GM18502 (cell line): ENCODE results near the gene RAB18.
"Not testable (repeated sequence)": the region's sequence is repeated elsewhere in the genome, so short reads cannot be mapped to it uniquely, and the experiment has no call there.

Source experiments
- ATAC-seq: cut with Tn5 transposase; IDR thresholded peaks from one replicate; pipeline ENCODE4 v1.9.1; 2021; ENCODE audit warnings: mild to moderate bottlenecking; ENCODE audit not compliant: unreplicated experiment, poor library complexity

Gene RAB18

DNA sequence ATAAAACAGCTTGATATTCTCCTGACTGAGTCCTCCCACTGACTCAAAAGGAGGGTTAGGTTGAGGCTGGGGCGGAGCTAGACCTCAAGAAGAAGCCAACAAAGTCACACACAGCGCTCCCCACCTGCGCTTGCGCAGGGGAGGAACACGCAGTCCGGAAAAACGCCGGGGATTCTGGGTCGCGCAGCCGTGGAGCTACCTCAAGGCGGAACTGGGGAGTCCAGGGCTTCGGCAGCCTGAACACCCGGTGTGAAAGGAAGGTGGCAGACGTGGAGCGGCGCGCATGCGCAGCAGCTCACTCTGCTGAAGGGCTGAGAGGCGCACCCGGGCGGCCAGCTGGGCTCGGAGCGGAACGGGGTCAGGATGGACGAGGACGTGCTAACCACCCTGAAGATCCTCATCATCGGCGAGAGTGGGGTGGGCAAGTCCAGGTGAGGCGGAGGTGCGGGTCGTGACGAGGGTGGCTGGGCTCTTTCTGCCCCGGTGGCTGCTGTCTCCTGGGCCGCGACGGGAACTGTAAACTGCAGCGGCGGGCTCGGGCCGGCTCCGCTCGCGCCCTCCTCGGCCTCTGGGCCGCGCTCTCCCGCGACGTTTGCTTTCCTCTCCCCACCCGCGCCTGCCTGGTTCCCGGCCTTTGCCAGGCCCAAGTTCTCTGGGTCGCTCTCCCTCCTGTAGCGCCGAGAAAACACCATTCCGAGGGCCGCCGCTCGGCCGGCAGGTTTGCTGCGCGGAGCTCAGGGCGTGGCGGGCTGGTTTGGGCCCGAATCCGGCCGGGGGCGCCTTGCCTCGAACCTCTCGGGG lies at the start of gene RAB18:
TSS of gene RAB18 (plus strand) at position 298 of the 801 bp plus-strand sequence. CDS start at position 364, 66 bp downstream.
- ATAC-seq, result peak; percentile 98

DNA sequence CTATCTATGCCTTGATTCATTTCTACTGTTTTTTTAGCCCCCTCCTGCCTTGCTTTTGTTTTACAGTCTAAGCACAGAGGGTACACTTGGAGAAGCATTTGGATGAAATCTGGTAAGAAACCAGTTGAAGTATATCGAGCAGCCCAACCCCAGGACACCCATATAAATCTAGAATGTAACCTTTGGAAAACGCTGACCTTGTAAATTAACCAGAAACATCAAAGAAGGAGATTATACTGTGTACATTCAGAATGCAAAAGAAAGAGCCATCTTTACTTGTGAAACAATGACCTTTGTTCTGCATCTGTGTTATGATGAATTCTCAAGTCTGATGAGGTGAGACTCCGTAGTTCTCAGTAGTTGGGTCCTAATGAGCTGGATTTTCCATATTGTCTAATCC lies 49.3 kb upstream of the RAB18 start:
- no peak for ATAC-seq

DNA sequence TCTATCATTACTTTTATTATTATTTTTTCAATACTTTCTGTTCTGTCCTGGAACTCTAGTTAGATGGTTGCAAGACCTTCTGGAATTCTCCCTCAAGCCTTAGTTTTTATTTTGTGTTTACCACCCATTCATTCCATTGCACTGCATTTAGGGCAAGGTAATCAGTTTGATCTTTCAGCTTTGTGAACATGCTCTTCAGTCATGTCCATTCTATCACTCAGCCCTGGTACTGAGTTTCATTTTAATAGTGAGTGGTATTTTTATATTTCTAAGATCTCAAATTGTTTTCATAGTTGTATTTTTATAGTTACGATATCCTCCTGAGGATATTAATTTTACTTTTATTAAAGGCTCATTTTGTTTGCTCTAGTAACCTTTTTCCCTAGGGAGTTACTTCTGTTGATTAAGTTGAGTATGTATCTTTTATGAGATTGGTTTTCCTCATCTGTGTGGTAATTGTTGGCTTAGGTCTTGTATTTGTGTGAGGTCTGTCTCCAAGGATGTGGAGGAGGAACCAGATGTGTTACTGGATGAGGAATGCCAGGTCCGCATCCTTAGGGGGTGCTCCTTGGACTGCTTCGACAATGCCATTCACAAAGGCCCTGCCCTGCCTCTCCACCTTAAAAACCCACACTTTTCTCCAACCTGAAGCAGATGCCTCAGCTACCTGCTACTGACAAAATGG lies 46.7 kb upstream of the RAB18 start:
- no peak for ATAC-seq

- no peak for ATAC-seq
Measured at GRCh38 chr10:27457966-27458365, 46.1 kb upstream of the RAB18 start.

DNA sequence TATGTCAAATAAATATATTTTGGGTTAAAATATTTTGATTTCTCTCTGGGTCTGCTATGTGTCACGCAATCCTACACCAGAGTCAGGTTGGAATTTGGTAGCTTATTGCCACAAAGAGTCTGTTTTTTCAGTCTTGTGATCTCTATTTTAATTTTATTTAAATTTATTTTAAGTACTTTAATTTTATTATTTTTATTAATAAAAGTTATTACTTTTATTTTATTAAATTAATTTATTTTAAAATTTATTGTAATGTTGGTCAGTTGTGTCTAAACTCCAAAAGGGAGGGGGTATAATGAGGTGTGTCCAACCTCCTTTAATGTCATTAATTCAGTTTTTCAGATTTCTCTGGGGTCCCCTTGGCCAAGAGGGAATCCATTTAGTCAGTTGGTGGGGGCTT lies 42.8 kb upstream of the RAB18 start:
- ATAC-seq, result no peak

DNA sequence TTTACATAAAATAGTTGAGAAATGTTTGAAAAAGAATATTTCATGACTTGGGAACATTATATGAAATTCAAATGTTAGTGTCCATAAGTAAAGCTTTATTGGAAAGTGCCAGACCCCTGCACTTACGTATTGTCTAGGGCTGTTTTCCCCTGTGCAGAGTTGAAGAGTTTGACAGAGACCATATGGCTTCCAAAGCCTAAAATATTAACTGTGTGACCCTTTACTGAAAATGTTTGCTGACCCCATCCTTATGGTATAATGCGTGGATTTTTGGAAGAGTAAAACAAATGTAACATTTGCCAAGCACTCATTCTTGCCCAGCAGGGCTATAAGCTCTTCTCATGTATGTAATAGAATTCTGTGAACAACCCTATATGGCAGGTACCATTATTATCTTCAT lies 40.1 kb upstream of the RAB18 start:
- no peak for ATAC-seq

DNA sequence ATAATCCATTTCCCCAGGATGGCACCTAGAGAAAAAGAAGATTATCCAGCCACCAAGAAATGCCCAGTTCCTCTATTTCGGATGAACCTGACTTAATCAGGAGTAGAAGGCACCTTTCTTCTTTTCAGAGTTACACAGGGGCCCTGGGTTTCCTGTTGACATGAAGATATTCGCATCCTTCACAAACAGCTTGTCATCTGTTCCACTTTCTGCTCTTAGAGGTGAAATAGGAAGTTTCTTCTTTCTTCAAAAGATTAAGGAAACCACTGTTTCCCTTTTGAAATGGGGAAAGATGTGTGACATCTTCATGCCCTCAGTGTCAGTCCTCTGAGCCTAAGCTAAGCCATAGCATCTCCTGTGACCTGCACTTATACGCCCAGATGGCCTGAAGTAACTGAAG lies 39.1 kb upstream of the RAB18 start:
- ATAC-seq, result no peak

DNA sequence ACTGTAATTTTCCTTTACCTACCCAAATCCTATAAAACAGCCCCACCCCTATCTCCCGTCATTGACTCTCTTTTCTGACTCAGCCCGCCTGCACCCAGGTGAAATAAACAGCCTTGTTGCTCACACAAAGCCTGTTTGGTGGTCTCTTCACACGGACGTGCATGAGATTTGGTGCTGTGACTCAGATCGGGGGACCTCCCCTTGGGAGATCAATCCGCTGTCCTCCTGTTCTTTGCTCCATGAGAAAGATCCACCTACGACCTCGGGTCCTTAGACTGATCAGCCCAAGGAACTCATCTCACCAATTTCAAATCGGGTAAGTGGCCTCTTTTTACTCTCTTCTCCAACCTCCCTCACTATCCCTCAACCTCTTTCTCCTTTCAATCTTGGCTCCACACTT lies 38.5 kb upstream of the RAB18 start:
- not testable (repeated sequence) for ATAC-seq

- ATAC-seq, result no peak
Measured at GRCh38 chr10:27470885-27471284, 33.2 kb upstream of the RAB18 start.

DNA sequence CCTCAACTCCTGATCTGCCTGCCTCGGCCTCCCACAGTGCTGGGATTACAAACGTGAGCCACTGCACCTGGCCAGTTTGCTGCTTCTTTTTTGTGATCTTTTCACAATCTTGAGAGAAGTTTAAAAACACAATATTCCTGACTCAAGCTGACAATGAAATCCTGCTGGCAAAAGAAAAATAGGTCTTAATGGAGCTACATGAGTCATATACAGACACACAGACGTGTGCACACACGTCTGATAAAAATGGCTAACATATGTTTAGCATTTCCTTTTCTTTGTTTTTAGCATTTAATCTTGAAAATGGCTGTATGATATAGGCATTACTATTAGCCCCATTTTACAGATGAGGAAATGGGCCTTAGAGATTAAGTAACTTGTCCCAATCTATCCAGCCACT lies 29.4 kb upstream of the RAB18 start:
- ATAC-seq, result no peak

DNA sequence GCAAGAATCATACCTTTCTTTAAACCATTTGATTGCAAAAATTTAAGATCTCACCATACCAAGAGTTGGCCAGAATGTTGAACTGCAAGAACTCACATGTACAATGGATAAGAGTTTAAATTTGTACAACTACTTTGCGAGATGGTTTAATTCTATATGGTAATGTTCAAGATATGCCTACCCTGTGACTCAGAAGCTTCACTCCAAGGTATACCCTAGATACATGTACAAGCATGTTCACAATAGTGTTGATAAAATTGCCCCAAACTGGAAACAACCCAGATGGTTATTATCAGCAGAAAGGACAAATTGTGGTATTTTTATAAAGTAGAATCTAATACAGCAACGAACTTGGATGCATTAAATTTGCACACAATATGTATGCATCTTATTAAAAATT lies 25.1 kb upstream of the RAB18 start:
- no peak for ATAC-seq

DNA sequence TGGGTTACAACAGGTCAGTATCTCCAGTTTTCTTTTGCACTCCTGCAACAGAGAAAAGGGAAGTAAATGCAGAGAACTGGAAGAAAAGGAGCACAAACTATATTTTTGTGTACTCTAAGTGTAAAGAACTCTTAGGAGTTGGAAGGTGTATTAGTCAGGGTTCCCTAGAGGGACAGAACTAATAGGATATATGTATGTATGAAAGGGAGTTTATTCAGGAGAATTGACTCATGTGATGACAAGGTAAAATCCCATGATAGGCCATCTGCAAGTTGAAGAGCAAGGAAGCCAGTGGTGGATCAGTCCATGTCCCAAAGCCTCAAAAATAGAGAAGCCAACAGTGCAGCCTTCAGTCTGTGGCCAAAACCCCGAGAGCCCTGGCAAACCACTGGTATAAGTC lies 22.6 kb upstream of the RAB18 start:
- ATAC-seq, result no peak

GRCh38 chr10:27482984-27483956 lies 20.8 kb upstream of the RAB18 start:
- ATAC-seq, result no peak

GRCh38 chr10:27485368-27485767 lies 18.7 kb upstream of the RAB18 start:
- ATAC-seq, result no peak

DNA sequence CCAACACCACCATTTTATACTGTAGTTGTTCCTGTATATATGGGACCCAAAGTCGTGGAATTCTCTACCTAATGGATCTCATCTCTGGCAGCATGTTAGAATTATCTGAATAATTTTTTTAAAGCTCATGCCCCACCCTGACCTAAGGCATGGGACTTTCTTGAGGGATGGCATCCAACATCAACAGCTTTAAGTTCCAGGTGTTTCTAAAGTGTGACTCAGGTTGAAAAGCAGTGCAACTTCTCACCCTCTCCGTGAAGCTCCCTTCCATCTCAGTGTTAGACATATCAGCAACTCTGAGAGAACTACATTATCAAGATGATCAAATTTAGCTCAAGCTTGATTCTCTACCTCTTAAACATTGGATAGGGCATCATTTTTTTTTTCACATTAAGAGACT lies 18.1 kb upstream of the RAB18 start:
- no peak for ATAC-seq

DNA sequence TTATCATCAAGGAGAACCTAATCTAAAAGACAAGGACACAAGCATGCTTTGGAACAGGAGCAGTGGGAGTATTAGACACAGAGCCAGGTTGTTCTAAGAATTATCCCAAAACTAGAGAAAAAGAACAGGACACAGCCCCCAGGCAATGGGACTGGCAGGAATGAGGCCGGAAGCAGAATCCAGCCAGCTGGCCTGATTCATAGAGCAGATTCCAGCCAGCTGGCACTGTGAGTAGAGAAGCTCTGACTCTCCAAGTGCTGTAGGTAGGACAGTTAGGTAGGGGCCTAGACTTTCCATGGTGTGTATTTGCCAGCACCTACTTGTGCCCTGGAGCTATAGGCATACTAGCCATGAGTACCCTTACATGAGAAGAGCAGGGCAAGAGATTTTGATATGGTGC lies 13.3 kb upstream of the RAB18 start:
- no peak for ATAC-seq

- no peak for ATAC-seq
Measured at GRCh38 chr10:27494116-27494805, 9.8 kb upstream of the RAB18 start.

DNA sequence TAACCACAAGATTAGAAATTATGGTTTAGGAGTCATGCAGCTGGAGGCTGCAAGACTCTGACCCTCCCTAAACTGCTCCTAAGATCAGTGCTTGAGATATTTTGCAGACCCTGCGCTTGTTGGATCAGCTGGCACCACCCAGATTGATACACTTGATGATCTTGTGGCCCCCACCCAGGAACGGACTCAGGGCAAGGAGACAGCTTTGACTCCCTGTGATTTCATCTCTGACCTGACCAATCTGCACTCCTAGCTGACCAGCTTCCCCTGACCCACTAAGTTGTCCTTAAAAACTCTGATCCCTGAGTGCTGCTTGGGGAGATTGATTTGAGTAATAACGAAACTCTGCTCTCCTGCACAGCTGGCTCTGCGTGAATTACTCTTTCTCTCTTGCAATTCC lies 8.0 kb upstream of the RAB18 start:
- no peak for ATAC-seq

GRCh38 chr10:27500096-27500495 lies 4.0 kb upstream of the RAB18 start:
- ATAC-seq, result no peak

DNA sequence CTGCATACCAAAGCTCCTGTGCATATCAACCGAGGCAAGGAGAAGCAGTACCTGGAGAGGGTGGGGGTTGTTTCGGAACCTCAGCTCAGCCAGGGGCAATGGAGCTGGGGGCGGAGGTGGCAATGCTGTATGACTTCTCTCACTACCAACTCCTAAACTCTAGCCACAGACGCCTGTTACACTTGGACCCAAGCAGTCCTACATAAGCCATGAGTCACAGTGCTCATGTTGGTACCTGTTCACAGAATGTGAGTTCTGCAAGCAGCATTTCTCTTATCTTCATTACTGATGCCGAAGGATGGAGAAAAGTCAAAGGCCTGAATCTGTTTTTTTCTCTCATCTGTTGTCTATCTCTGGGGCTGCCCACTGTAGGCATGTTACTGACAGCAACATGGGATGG lies 3.2 kb upstream of the RAB18 start:
- ATAC-seq, result no peak
